ENCODE results near the gene ACACA.
"Not testable (repeated sequence)": the region's sequence is repeated elsewhere in the genome, so short reads cannot be mapped to it uniquely, and the experiment has no call there.

Gene ACACA

GRCh38 chr17:37392024-37392590 lies 14.5 kb downstream of the ACACA start:
- no peak for DNase-seq

- DNase-seq = no peak
These were observed 15.5 kb downstream of the ACACA start for GRCh38 chr17:37391146-37391545.

GRCh38 chr17:37389160-37389559 lies 17.5 kb downstream of the ACACA start:
- DNase-seq = no peak

GRCh38 chr17:37388266-37388665 lies 18.4 kb downstream of the ACACA start:
- DNase-seq = no peak

- DNase-seq = no peak
These were observed 20.2 kb downstream of the ACACA start for GRCh38 chr17:37386462-37386861.

- DNase-seq = no peak
These were observed 21.1 kb downstream of the ACACA start for GRCh38 chr17:37385474-37385990.

GRCh38 chr17:37384560-37385149 lies 22.0 kb downstream of the ACACA start:
- DNase-seq = no peak

- no peak for DNase-seq
These were observed 24.6 kb downstream of the ACACA start for GRCh38 chr17:37382056-37382455.

- no peak for DNase-seq
These were observed 30.9 kb downstream of the ACACA start, which contains the start of gene C17orf78 for GRCh38 chr17:37375706-37376105. Gene C17orf78, plus strand, starts transcription at chr17:37375985. Its CDS starts 108 bp downstream, at chr17:37376093.

- peak; percentile 71 to 76 for DNase-seq
These were observed 33.0 kb downstream of the ACACA start for GRCh38 chr17:37373530-37374159.

- DNase-seq = no peak
These were observed 38.1 kb downstream of the ACACA start for GRCh38 chr17:37368577-37368976.

- DNase-seq = no peak
These were observed 41.0 kb downstream of the ACACA start for GRCh38 chr17:37365589-37365988.

- no peak for DNase-seq
These were observed 45.1 kb downstream of the ACACA start for GRCh38 chr17:37361543-37361942.

GRCh38 chr17:37360632-37361031 lies 46.0 kb downstream of the ACACA start:
- DNase-seq = no peak

GRCh38 chr17:37359682-37360188 lies 46.9 kb downstream of the ACACA start:
- DNase-seq = no peak

- DNase-seq = peak; percentile 95
These were observed 47.6 kb downstream of the ACACA start for GRCh38 chr17:37358830-37359681.

GRCh38 chr17:37358098-37358829 lies 48.4 kb downstream of the ACACA start:
- peak in 1 of 2 donors; percentile 29 for DNase-seq

GRCh38 chr17:37356796-37357569 lies 49.7 kb downstream of the ACACA start:
- not testable (repeated sequence) for DNase-seq

- DNase-seq = not testable (repeated sequence)
These were observed 59.7 kb downstream of the ACACA start for GRCh38 chr17:37346863-37347402.

- DNase-seq = no peak
These were observed 62.1 kb downstream of the ACACA start for GRCh38 chr17:37344519-37344918.

GRCh38 chr17:37342589-37342988 lies 64.0 kb downstream of the ACACA start:
- no peak for DNase-seq
